A172 (cell line): ENCODE measurements around the gene LIPA. TPM values are rescaled to one million over a fixed set of nuclear protein-coding genes. Genes with fewer than 3 reads are reported as not detected.
"Not testable (repeated sequence)": the region's sequence is repeated elsewhere in the genome, so short reads cannot be mapped to it uniquely, and the experiment has no call there.

Experiments used
- DNase-seq: peaks from one replicate; pipeline ENCODE4 v3.0.0-alpha.2; 2015; ENCODE audit warnings: low spot score
- total RNA-seq: library from RNA; depleted of rRNA; stranded (reverse); fragments of >200 nt; shearing (Covaris generic); gene quantifications from 2 replicates; pipeline ENCODE4 v1.2.3, GENCODE V29; 2014

Gene LIPA
- total RNA-seq, 1 experiment from 2014 or later: 113 TPM

DNA sequence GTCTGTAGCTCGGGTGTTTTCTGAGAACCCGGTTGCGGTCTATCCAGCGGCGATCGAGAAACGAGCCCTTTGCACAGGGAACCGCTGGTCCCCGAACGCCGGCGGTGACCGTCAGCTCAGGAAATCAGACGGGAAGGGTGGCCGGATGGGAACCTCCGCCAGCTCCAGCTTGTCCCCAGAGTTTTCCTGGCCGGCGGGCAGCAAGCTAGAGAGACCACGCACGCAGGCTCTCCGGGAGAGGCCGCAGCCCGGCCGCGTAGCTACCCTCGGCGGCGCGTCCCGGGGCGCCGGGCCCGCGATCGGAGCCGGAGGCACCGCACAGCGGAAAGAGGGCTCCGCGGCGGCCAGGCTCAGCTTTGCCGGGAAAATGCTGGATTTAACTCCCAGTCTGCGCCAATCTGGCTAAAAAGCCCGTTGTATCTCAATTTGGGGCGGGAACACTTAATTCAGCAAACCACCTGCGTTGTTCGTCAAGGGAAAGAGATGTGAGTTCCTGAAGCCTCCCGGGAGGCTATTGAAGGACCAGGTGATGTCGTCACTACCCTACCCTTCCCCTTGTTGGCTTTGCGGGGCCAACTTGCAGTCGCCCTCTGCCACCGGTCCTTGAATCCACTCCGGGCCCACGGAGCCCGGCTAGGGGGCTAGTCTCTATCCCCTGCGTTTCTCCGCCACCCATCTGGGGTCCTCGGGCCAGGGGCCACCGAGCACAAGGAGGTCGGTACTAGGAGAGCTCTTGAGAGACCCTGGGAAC, 43.6 kb downstream of the LIPA start:
- DNase-seq: peak; percentile 17

DNA sequence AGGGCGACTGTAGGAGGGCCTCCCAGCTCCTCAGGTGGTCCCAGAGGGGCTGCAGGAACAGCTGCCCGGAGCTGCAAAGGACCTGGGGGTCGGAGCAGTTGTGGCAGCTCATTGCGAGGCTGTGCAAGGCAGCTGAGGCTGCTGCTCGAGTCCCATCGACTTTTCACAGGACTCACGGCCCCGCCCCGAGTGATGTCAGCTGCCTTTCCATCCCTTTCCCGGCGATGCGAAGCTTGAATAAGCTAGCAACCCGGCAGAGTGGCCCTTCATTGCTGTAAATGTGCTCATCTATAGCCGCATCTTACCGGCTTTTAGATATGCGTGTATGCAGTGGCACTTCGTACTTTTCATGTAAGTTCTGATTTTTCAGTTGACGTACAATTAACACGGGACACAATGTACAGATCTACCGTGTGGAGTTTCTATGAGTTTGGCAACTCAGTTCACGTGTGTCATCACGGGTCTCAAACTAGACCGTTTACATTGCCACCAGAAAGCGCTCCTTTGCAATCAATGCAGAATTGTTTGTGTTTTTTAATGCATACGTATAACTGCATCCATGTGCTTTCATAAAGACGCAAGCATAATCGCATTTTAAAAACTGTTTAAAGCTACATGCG, 44.3 kb downstream of the LIPA start, which contains the start of gene CH25H:
Gene CH25H, minus strand, starts transcription at position 137 of the 620 bp plus-strand sequence. Its CDS starts 25 bp downstream, at position 112.
- peak; percentile 64 for DNase-seq

DNA sequence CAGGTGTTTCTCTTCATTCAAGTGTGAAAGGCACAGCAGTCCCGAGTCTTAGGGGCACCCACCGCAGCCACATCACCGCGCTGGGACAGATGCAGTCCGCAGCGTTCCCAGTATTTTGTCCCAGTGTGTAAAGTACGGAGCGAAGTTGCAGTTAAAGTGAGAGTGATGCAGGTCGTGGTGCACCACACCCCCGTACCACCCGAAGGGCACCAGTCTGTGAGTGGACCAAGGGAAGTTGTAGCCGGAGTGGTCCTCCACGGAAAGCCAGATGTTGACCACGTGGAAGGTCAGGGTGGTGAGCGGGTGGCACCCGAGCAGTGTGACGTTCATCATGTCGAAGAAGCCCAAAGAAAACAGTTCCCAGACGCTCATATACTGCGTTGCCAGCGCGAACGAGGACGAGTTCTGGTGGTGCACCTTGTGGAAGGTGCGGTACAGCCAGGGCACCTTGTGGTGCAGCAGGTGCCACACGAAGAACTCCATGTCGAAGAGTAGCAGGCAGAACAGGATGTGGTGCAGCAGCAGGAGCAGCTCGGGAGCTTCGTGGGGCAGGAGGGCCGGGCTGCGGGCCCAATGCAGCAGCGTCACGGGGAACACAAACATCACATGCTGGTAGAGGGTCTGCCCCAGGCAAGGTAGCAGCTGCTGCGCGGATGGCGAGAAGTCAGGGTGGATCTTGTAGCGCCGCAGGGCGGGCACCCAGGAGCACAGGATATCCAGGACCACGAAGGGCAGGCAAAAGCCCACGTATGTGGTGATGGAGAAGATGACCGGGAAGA, 45.0 kb downstream of the LIPA start:
- DNase-seq: peak; percentile 3

DNA sequence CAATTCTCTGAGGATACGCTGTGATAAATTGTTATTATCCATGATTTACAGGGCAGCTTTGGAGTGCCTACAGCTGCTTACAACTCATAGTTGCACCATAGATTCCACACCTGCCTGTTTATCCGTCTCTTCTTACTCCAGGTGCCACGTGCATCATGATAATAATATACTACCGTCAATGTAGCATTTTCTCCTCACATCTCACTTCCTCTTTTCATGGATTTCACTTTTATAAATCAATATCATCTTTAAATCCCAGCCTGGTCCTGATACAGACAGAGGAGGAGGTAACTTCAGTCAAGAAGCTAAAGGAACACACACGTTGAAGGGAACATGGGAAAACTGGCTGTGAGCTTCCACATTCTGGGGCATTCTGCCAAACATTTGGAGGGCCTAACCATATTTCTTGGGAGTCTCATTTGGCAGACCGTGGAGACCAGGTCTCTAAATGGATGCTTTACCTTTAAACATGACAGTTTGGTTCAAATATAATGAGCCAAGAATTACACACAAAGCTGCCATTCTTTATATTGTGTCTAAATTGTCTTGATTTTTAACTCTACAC, 46.9 kb downstream of the LIPA start:
- DNase-seq: no peak

DNA sequence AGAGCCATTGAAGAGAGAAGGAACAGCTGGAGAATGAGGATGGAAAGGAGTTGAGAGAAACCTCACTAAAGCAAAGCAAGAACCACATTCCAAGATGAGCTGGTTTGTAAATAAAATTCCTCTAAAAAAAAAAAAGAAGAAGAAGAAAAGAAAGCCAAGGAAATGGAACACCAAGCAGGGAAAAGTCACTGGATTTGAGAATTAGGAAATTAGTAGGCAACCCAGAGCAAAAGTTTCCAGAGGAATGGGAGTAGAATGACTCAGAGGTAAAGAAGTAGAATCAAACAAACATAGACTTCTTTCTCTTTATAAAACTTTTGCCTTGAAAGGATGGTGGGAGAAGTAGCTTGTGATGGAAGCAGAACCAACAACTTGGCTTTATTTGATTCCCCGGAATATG, 48.3 kb downstream of the LIPA start:
- DNase-seq: no peak

DNA sequence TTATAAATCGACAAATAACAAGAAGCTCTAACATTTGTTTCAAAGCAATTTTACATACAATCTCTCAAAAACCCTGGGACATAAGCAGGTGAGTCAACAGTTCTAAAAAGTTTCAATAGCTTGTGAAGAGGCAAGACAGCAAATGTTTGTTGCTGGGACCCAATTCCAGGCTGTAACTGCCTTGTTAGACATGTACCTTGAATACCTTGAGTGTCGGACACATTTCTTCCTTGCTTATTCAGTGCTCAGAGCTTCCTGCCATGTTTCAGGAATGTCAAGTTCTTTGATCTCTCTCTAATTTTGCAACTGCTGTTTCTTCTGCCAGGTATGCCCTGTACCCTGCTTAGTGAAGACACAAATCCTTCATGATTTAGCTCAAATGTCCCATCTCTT, 49.5 kb downstream of the LIPA start:
- no peak for DNase-seq

DNA sequence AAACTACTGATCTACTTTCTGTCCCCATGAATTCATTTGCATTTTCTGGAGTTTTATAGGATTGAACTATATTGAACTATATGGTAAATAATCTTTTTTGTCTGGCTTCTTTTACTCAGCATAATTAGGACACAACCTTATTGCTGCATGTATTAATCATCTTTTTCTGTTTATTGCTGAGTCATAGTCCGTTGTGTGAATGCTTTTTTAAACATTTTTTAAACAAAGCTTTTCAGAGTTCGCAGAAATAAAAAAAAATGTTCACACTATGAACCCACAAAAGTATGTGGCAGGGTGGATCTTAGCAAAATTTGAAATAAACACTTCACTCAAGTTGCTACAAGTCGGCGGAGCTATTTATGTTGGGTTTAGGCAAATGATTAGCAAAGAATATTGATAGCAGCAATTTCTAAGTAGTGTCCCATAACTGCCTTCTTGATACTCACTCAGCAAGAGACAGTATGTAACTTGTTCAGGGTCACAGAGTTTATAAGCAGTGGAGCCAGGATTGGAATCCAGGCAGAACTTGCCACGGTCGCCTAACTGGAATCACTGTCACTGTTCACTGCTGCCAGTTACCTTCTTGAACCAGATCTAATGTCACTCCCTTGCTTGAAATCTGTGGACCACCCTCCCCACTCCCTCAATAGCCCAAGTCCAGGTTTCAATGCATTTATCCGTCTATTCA, 50.1 kb downstream of the LIPA start:
- DNase-seq: no peak

DNA sequence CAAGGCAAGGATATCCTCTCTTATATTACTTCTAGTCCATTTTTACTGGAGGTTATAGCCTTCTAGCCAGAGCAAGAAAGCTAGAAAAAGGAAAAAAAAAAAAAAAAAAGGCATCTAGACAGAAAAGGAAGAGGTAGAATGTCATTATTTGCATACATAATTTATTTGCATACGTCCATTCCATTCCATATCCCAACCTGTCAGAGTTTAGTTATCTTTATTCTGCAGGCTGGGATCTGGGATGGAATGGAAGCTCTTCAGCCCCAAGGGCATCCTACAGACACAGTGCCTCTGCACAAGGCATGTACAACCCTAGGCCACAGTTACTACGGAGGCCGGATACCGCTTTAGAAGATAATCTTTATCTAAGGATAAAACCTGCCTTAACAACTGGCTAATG, 54.1 kb downstream of the LIPA start:
- DNase-seq: no peak

DNA sequence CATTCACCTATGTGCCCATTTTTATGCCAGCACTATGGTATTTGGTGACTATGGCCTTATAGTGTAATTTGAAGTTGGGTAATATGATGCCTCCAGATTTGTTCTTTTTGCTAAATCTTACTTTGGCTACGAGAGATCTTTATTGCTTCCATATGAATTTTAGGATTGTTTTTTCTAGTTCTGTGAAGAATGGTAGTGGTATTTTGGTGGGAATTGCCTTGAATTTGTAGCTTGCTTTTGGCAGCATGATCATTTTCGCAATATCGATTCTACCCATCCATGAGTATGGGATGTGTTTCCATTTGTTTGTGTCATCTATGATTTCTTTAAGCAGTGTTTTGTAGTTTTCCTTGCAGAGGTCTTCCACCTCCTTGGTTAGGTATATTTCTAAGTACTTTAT, 60.3 kb downstream of the LIPA start:
- DNase-seq: not testable (repeated sequence)

DNA sequence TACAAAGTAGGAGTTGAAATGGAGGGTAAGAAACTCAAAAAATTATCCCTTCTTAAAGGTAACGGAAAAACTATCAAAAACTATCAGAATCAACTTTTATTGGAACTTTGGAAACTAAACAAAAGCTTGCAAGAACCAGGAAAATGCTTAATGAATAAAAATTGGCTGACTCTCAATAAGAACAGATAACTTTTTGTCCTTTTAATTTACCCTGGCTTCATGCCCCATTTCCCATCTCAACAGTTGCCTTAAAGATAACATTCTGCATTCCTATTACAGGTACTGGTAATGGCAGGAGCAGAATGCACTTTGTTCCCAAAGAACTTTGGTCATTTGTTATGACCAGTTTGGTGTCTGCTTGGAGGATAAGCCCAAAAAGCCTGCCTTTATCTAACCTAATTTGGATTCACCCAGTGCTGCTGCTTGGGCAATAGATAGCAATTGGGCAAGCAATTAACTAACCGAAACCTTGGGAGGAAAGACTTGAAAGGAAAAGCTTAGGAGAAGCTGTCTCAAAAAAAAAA, 62.3 kb downstream of the LIPA start:
- no peak for DNase-seq

DNA sequence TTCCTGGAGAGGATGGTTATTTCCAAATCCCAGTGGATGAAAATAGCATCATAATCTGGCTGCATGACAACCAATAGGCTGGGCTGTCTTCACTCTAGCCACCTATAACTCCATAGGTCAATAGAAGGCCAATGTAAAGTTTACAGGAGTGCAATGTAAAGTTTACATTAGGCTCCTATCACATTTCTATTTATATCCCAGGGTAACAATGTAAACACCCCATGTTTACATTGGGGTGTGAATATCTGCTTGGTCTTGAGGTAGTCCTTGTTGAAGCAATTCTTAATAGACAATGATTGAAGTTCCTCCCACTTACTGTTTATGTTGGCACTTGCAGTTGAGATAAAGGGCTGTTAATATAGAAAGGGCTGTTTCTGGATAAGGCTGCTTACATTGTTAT, 65.9 kb downstream of the LIPA start:
- DNase-seq: no peak

DNA sequence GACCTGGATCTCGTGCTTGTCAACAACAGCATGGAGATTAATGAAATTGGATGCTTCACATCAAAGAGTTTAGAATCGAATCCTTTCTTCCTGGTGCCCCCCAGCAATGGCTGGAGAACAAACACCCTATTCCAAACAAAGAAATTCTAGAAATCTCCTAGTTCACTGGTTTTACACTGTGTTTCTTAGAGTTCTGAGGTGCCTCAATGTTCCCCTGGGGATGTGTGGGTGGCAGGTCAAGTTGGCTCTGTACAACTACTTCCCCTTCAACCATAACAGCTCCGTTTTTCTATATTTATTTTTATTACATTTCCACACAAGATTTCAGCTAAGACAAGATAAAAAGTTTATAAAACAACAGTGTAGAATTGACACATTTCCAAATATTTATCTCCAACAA, 66.9 kb downstream of the LIPA start:
- no peak for DNase-seq

DNA sequence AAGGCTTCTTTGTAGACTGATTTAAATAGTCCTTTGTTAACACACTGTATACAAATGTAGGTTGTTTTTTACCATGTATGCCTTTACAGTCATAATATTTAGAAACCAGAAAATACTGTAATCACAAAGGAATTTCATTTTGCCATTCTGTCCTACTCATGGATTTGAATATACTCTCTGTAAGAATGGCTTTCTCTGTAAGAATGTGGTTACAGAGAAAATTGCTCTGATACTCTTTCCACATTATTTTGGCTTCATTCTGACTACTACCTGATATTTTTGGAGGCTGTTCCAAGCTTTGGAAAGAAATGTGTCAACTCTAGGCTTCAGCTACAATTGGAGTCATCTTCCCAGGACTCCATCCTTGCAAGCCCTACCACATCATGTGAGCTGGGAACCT, 68.0 kb downstream of the LIPA start:
- DNase-seq: no peak

DNA sequence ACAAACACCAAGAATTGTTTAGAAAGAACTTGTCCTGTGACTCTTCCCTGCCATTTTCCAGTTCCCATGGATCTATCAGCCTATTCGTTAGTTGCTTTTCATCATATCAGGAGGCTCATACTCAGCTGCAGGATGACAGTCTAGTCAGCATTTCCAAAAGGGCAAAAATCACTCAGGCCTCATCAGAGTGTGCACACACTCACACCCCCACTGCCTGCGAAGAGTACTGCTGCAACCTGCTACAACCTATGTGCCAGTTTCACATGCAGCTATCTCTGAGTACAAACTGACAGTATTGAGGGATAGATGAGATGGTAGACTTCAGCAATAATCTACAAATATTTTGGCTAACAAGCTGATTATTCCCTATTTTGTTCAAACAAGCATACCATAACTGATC, 68.7 kb downstream of the LIPA start:
- no peak for DNase-seq

DNA sequence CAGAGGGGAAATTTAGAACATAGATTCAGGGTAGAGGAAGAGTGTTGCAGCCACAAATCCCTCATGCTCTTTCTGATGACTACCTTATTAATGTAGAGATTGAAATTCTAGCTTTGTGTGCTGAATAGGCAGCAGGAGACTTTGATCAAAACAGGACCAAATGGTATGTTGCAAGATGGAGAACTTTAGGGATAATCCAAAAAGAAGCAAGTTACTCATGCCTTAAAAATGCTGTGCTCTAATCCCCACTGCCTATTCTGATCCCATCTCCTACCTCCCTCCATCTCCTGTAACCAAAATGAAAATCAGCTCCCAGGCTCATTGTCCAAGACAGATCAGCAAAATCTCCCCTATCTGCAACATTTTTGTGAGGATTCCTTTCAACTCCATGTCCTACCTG, 75.8 kb downstream of the LIPA start:
- no peak for DNase-seq

DNA sequence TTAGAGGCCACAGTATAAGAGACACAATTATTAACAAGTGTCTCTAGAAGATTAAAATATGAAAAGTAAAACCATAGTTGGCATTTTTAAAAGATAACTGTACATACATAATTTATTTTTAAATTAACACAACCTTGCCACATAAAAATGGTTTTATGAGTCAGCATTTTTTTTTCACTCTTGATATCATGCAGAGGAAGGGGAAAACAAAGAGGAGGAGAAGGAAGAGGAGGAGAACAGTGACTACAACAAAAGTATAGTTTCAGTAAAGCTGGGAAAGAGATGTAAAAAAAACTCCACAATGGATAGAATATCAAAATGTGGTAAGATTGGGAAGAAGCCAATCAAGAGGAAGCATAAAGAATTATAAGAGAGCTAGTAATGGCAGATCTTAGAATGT, 78.5 kb downstream of the LIPA start:
- DNase-seq: no peak

DNA sequence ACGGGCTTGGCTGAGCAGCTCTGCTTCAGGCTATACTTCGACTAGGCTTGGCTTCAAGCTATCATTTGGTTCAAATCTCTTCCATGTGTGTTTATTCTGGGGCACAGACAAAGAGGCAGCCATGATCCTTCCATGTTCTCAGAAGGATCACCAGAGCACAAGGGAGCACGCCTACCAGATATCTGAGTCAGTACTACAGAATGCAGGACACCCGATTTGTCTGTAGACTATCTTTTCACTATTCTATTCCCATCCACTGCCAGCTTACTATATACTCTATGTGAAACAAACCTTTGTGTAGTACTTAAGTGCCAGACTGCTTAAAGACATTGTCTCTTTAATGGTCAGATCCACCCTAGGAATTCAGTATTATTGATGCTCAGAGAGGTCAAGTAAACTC, 79.6 kb downstream of the LIPA start:
- DNase-seq: no peak

DNA sequence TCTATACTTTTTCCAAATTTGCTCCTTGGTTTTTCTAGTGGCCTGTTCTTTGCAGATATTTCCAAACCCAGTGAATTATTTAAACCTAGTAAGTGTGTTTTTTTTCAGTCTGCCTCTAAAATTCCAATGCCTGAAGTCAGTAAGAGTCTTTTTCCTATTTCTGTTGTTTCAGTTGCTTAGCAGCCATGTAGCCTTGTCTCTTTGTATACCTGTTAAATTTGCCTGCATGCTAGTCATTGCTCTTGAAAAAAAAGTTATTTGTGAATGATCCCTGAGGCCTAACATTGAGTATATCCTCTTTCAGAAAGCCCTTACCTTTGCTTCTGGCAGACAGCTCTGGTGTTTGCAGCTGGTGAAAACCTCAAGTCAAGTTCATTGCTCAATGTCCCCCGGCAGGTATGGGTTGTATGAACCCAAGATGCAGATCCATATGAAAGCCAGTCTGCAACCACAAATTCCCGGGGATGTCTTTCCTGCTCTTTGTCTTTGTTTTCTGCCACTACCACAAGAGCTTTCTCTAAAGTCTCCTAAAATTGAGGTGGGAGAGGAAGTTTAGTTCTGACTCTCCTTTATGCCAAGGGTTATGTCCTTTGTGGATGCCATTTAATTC, 80.2 kb downstream of the LIPA start:
- no peak for DNase-seq

DNA sequence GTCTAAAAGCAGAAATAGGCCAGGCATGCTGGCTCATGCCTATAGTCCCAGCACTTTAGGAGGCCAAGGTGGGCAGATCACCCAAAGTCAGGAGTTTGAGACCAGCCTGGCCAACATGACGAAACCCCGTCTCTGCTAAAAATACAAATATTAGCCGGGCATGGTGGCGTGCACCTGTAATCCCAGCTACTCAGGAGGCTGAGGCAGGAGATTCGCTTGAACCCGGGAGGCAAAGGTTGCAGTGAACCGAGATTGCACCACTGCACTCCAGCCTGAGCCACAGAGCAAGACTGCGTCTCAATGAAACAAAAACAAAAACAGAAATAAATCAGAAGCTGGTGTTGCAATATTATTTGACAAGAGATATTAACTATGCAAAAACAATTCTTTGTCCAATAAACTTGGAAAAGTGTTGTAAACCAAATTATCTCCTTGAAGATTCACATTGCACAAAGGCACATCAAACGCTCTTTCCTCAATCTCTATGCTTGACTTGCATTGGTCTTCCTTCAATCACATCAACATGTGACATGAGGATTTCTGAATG, 83.1 kb downstream of the LIPA start:
- not testable (repeated sequence) for DNase-seq

DNA sequence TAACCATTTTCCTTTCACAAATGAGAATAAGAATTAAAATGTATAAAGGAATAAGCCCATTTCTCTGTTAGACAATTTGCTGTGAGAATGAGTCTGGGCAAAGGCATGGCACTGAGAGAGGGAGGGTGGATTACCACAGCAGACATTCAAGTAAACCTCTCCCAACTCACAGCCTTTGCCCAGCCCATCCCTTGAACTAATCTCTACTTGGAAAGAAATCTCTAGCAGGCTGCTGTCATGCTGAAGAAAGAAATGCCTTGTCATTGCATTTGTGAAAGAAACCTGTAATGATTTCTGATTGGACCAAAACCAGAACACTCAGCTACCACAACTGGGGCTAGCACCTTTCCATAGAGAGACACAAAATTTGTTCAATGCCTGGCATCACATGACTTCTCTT, 83.7 kb downstream of the LIPA start:
- DNase-seq: no peak

DNA sequence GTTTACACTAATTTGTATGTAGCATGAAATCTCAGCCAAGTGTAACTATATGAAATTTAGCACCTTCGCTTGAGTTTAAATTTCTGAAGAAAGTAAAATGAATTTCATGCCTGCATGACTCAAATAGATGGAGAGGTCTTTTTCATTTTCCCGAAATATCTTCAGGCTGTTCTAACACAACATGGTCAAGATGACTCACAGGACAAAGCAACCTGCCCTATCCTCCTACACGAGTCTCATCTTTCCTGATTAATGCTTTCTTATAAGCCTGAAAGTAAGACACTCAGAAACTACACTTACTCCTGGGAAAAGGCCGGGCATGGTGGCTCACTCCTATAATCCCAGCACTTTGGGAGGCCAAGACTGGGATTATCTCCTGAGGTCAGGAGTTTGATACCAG, 85.7 kb downstream of the LIPA start:
- DNase-seq: peak; percentile 24
